ENCODE measurements around the gene AUP1. TPM values are rescaled to one million over a fixed set of nuclear protein-coding genes. Genes with fewer than 3 reads are reported as not detected.

AUP1 gene
- total and polyA plus RNA-seq, 11 donors = 33.6 to 168 (median 56.4) TPM

- intact Hi-C loops (cut with DNase I) = no loop called here
- ATAC-seq (peak in 1 of 4 donors; percentile 5), DNase-seq (no peak)
- peak overlapping the region; percentile 18 to 58 (median 39) for H3K4me3 ChIP-seq
- H3K36me3 ChIP-seq = no peaks in the 10 kb centered on the region
- H3K27ac ChIP-seq = no peak overlapping the region
- no peak for TF ChIP-seq POLR2A (IDR thresholded peaks at IDR 0.05)
- no peak for TF ChIP-seq CTCF (IDR thresholded peaks at IDR 0.05)
- H3K9me3 ChIP-seq = no peaks in the 10 kb centered on the region
- WGBS, 4 donors = 4 to 12% (median 8%) methylated on average over 11 to 60 of the region's 60 CpGs
- peaks cover 61 to 100% (median 99%) of the 10 kb centered on the region in 9 donors for H3K27me3 ChIP-seq
- H3K4me1 ChIP-seq = peaks cover 0 to 38% (median 22%) of the 10 kb centered on the region in 12 donors
Observed at GRCh38 chr2:74515271-74515980, 14.1 kb downstream of the AUP1 start.

DNA sequence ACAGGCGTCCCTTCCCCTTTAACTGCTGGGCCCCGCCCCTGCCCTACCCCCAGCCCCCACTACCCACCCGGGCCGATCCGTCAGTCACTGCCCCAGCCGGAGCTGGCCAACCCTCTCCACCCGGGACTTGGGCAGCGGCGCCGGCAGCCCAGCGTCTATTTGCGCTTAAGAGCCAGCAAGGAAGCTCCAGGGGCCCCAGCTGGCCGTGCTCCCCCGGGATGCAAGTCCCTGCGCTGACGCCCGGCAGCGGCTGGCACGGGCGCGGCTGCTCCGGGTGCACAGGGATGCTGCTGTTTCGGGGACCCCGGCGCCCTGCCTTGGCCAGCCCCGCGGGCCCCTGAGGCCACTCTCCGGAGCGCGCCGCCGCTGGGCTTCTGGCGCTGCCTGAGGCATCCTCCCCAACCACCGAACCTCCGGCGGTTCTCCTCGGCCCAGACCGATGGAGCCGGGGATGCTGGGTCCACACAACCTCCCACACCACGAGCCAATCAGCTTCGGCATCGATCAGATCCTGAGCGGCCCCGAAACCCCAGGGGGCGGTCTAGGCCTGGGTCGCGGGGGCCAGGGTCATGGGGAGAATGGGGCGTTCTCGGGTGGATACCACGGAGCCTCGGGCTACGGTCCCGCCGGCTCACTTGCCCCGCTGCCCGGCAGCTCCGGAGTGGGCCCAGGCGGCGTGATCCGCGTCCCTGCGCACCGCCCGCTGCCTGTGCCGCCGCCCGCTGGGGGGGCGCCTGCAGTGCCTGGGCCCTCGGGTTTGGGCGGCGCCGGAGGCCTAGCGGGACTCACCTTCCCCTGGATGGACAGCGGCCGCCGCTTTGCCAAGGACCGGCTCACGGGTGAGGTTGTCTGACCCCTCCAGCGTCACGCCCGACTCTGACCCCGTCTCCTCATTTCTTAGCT, 14.9 kb downstream of the AUP1 start, which contains the start of gene TLX2:
TSS of gene TLX2 (plus strand) at position 83 of the 903 bp plus-strand sequence. CDS start at position 440, 357 bp downstream.
- no peaks in the 10 kb centered on the region for H3K9me3 ChIP-seq
- intact Hi-C loops (cut with DNase I) = no loop called here
- peaks cover 0 to 38% (median 22%) of the 10 kb centered on the region in 12 donors for H3K4me1 ChIP-seq
- H3K4me3 ChIP-seq = peak within 1 kb of the TSS in 3 of 12 donors; percentile 4 to 39 (median 16)
- TF ChIP-seq POLR2A (IDR thresholded peaks at IDR 0.05) (no peak), CTCF (IDR thresholded peaks at IDR 0.05) (no peak)
- 2 to 5% (median 4%) methylated on average over 33 to 82 of the region's 82 CpGs for WGBS, 4 donors
- no peaks in the 10 kb centered on the region for H3K36me3 ChIP-seq
- peak in 1 of 4 donors; percentile 18 for ATAC-seq
- H3K27ac ChIP-seq = no peak within 1 kb of the TSS
- peaks cover 61 to 100% (median 94%) of the 10 kb centered on the region in 9 donors for H3K27me3 ChIP-seq
- peak in 1 of 5 donors; percentile 25 for DNase-seq

DNA sequence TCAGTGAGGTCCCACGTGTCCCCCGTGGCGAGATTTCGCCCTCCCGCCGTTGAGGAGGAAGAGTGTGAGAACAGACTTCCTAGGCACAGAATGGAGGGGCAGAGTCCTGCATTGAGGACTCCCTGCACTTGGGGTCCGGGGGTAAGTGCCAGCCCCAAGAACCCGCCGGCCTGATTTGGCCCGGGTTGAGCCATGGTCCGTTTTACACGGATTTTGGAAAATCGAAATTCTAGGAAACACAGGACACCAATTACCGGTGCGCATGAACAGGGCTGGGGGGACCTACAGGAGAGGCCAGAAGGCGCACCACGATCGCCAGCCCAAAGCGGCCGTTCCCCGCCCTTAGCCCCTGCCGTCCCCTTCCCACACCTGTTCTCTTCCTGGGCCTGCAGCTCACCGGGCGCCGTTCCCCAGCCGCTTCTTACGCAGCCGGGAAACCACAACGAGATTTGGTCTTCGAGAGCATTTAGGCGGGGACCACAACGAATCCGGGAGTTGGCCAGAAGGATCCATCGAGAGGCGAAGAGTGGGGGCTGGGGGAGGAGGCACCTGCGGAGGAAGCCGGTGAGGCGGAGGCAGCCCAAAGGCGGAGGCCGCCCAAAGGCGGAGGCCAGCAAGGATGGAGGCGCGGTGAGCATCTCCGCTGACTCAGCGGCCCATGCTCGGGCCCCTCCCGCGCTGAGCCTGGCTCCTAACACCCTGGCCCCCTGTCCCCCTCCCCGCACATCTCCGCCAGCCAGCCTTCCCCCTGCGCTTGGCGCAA, 15.7 kb downstream of the AUP1 start:
- intact Hi-C loops (cut with DNase I) = no loop called here
- H3K4me3 ChIP-seq = peak overlapping the region in 3 of 12 donors; percentile 4 to 39 (median 16)
- no peak overlapping the region for H3K27ac ChIP-seq
- peaks cover 0 to 38% (median 22%) of the 10 kb centered on the region in 12 donors for H3K4me1 ChIP-seq
- 4 to 7% (median 6%) methylated on average over 41 to 52 of the region's 52 CpGs for WGBS, 4 donors
- DNase-seq = peak in 1 of 5 donors; percentile 5
- no peaks in the 10 kb centered on the region for H3K36me3 ChIP-seq
- peaks cover 60 to 97% (median 86%) of the 10 kb centered on the region in 9 donors for H3K27me3 ChIP-seq
- ATAC-seq = no peak
- TF ChIP-seq CTCF (IDR thresholded peaks at IDR 0.05) (no peak), POLR2A (IDR thresholded peaks at IDR 0.05) (no peak)
- H3K9me3 ChIP-seq = no peaks in the 10 kb centered on the region

Measured in heart left ventricle (tissue), 16 donors.